SK-N-SH (cell line): Measurements from ENCODE around the gene PTPN13. TPM values are rescaled to one million over a fixed set of nuclear protein-coding genes. Genes with fewer than 3 reads are reported as not detected.

Experiments
- CTCF ChIA-PET: fragments of 300-600, 350-600 bp; formaldehyde crosslinking; extraction: SDS; loops from one replicate; lab custom pipeline; 2021; lab: Yijun Ruan, JAX
- POLR2A ChIA-PET: fragments of 350-600 bp; sonication (Branson Sonifier 250); formaldehyde crosslinking; extraction: SDS; loops from one replicate; lab custom pipeline; 2020; ENCODE audit warnings: antibody characterized with exemption, inconsistent platforms; lab: Yijun Ruan, JAX
- DNase-seq: peaks from one replicate; pipeline ENCODE4 v3.0.0; 2012
- H2AFZ ChIP-seq: fragments of 200-600 bp; sonication (generic); 2 replicates; pipeline ENCODE4 v1.8.1; 2016; ENCODE audit warnings: antibody characterized with exemption, mild to moderate bottlenecking, low read depth
- H3F3A ChIP-seq: fragments of 200-600 bp; sonication (generic); replicated peaks from 2 replicates; pipeline ENCODE3; 2016; ENCODE audit warnings: antibody characterized with exemption, mild to moderate bottlenecking; ENCODE audit not compliant: insufficient read depth
- H3K27ac ChIP-seq, 2 experiments: fragments of 200-500 bp in 1 of 2; fragments of 200-600 bp in 1 of 2; sonication (Bioruptor generic) in 1 of 2; sonication (generic), shearing (Covaris generic) in 1 of 2; 2 replicates each; pipeline versions ENCODE4 v1.5.1 to v1.6.1; 2014 to 2016; ENCODE audit warnings: low read depth in 2 of 2, inconsistent platforms in 1 of 2, low read length in 1 of 2, mild to moderate bottlenecking in 1 of 2, mixed read lengths in 1 of 2
- H3K27me3 ChIP-seq: fragments of 200-600 bp; sonication (generic), shearing (Covaris generic); 2 replicates; pipeline ENCODE4 v1.6.1; 2016; ENCODE audit warnings: mixed run types; ENCODE audit not compliant: insufficient read depth
- H3K36me3 ChIP-seq, 2 experiments: fragments of 200-500 bp in 1 of 2; fragments of 200-600 bp in 1 of 2; sonication (Bioruptor generic) in 1 of 2; sonication (generic) in 1 of 2; replicated peaks in 1 of 2; 2 replicates each; pipeline versions ENCODE3 to v1.5.1; 2014 to 2016; ENCODE audit warnings: low read length in 1 of 2, mild to moderate bottlenecking in 1 of 2; ENCODE audit not compliant: insufficient read depth in 2 of 2, control insufficient read depth in 1 of 2
- H3K4me1 ChIP-seq, 2 experiments: fragments of 200-500 bp in 1 of 2; fragments of 200-600 bp in 1 of 2; sonication (Bioruptor generic) in 1 of 2; sonication (generic), shearing (Covaris generic) in 1 of 2; 2 replicates each; pipeline versions ENCODE4 v1.5.1 to v1.6.1; 2014 to 2016; ENCODE audit warnings: low read depth in 1 of 2, low read length in 1 of 2, mixed run types in 1 of 2; ENCODE audit not compliant: insufficient read depth in 2 of 2, control insufficient read depth in 1 of 2
- H3K4me2 ChIP-seq: fragments of 200-600 bp; sonication (generic), shearing (Covaris generic); 2 replicates; pipeline ENCODE4 v1.6.1; 2017; ENCODE audit warnings: mixed run types
- H3K4me3 ChIP-seq, 2 experiments: fragments of 200-500 bp in 1 of 2; fragments of 200-600 bp in 1 of 2; sonication (Bioruptor generic) in 1 of 2; sonication (generic), shearing (Covaris generic) in 1 of 2; 2 replicates each; pipeline versions ENCODE4 v1.5.1 to v1.8.1; 2014 to 2016; ENCODE audit warnings: low read depth in 2 of 2, inconsistent platforms in 1 of 2, low read length in 1 of 2, mild to moderate bottlenecking in 1 of 2, mixed read lengths in 1 of 2, moderate library complexity in 1 of 2
- H3K79me2 ChIP-seq: fragments of 200-600 bp; sonication (generic); 2 replicates; pipeline ENCODE4 v1.8.1; 2017; ENCODE audit warnings: mild to moderate bottlenecking; ENCODE audit not compliant: insufficient read depth
- H3K9ac ChIP-seq: fragments of 200-600 bp; sonication (generic); 2 replicates; pipeline ENCODE4 v1.6.1; 2017; ENCODE audit warnings: mixed run types
- H3K9me2 ChIP-seq: fragments of 200-600 bp; sonication (generic); 2 replicates; pipeline ENCODE4 v1.6.1; 2017; ENCODE audit warnings: mixed run types
- H3K9me3 ChIP-seq: fragments of 200-600 bp; sonication (generic); 2 replicates; pipeline ENCODE4 v1.6.1; 2017; ENCODE audit warnings: mixed run types, mild to moderate bottlenecking, moderate library complexity
- H4K20me1 ChIP-seq: fragments of 200-600 bp; sonication (generic); 2 replicates; pipeline ENCODE4 v1.6.1; 2017; ENCODE audit warnings: mild to moderate bottlenecking, mixed run types; ENCODE audit not compliant: insufficient read depth
- CTCF ChIP-seq: fragments of 200-600 bp; sonication (generic); IDR thresholded peaks from 2 replicates; pipeline ENCODE4 v1.6.1; 2017; ENCODE audit warnings: antibody characterized with exemption, mild to moderate bottlenecking, moderate library complexity
- ELF1 ChIP-seq: IDR thresholded peaks from 2 replicates; pipeline ENCODE4 v1.4.0; 2012
- EZH2phosphoT487 ChIP-seq: fragments of 200-600 bp; sonication (generic); IDR thresholded peaks from 2 replicates; pipeline ENCODE4 v1.6.1; 2017; ENCODE audit warnings: low read depth, mixed run types, mild to moderate bottlenecking, antibody characterized with exemption, moderate library complexity, borderline replicate concordance
- GATA2 ChIP-seq: sonication (generic); formaldehyde crosslinking; IDR thresholded peaks from 2 replicates; pipeline ENCODE4 v1.5.0; 2020; ENCODE audit warnings: mild to moderate bottlenecking, missing genetic modification reagents
- PBX3 ChIP-seq: IDR thresholded peaks from 2 replicates; pipeline ENCODE4; 2012
- REST ChIP-seq: IDR thresholded peaks from 2 replicates; pipeline ENCODE4 v1.6.1; 2012; ENCODE audit warnings: mild to moderate bottlenecking, low read depth, low read length, moderate library complexity
- YY1 ChIP-seq: IDR thresholded peaks from 2 replicates; pipeline ENCODE4 v1.4.0; 2012; ENCODE audit warnings: low read depth, mild to moderate bottlenecking
- ZBTB33 ChIP-seq: IDR thresholded peaks from 2 replicates; pipeline ENCODE4 v1.4.0; 2012; ENCODE audit warnings: low read depth, borderline replicate concordance
- WGBS: methylation state at CpG from one replicate; pipeline ENCODE4 v1.1.6; 2017; ENCODE audit warnings: low lambda C conversion rate; 5-methylcytosine and 5-hydroxymethylcytosine counted together
- polyA plus RNA-seq, 3 experiments: library from polyadenylated mRNA; depleted of rRNA; stranded (reverse); fragments of >200 nt; gene quantifications; 2 replicates each; pipeline ENCODE4 v1.2.3, GENCODE V29; 2012

PTPN13 gene
- polyA plus RNA-seq, 1 of the 3 experiments (the other 2 are of a cell fraction) = 5.5 TPM

GRCh38 chr4:86558258-86558657, 35.9 kb upstream of the PTPN13 start:
- Histone ChIP-seq H3K9ac (no peak overlapping the region), H3K9me2 (no peaks in the 10 kb centered on the region), H3F3A (peaks cover 6% of the 10 kb centered on the region), H2AFZ (no peak overlapping the region), H3K79me2 (no peaks in the 10 kb centered on the region), H4K20me1 (no peaks in the 10 kb centered on the region), H3K4me3 (no peak overlapping the region), H3K9me3 (no peaks in the 10 kb centered on the region), H3K4me1 (peaks cover 3 to 8% of the 10 kb centered on the region in 2 experiments; a peak in 3 of 4 replicates), H3K27me3 (no peaks in the 10 kb centered on the region), H3K27ac (no peak overlapping the region), H3K4me2 (no peak overlapping the region), H3K36me3 (no peaks in the 10 kb centered on the region)
- DNase-seq = no peak
- POLR2A ChIA-PET = no interaction called here
- CTCF ChIA-PET = interaction anchor here (0.7 kb wide), 1 partner anchor 11 kb away, joined by 3 read pairs; no protein-coding TSS in a partner anchor
- TF ChIP-seq ZBTB33 = no peak
- TF ChIP-seq PBX3 = no peak
- no peak for TF ChIP-seq ELF1
- TF ChIP-seq REST = no peak
- no peak for TF ChIP-seq EZH2phosphoT487
- no peak for TF ChIP-seq CTCF
- no peak for TF ChIP-seq YY1
- no peak for TF ChIP-seq GATA2 (CRISPR knock-in tag)
- 91% methylated on average over 5 of the region's 5 CpGs for WGBS
